NCI-H82 treated with DMSO at 0.1 percent for 48 hours (cell line): ENCODE results near the gene FBN1.

Experiments
- DNase-seq: peaks from one replicate; lab custom pipeline; 2025; ENCODE audit not compliant: unreplicated experiment; lab: John Stamatoyannopoulos, UW

FBN1 gene

GRCh38 chr15:48582452-48583247, 62.9 kb downstream of the FBN1 start:
- no peak for DNase-seq

DNA sequence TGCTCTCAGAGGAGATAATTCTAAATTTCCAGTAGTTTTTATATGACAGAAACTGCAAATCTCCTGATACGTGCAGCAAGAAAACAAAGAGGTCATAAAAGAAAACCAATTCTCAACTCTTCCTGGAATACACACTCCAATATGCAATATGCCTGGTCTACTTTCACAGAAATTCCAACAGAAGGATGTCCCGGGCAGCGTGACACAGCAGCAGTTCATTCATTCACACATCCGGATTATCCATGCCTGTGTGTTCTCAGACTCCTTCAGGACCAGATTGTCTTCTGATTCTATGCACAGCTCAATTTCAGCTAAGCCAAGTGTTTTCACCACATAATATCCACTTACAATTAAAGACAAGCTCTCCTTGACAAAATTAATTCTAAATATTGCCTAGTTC, 64.3 kb downstream of the FBN1 start:
- no peak for DNase-seq

DNA sequence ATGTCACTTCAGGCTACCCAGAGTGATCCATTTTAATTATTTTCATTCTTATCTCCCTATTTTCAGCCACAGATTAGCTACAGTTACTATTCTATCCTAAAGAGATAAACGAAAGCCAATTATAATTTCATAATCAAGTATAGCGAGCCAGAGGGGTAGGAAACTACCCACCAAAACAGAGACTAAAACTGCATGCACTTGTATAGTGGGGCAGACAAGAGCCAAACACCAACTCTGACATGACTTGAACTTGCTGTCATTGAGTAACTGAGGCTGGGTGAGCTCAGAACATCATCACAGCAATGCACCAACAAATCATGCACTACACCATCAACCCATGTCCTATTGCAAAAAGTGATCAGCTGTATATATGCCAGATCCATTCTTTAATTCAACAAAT, 64.8 kb downstream of the FBN1 start:
- DNase-seq = peak; percentile 49

GRCh38 chr15:48579945-48580671, 65.4 kb downstream of the FBN1 start:
- no peak for DNase-seq

- no peak for DNase-seq
Observed at GRCh38 chr15:48578965-48579364, 66.5 kb downstream of the FBN1 start.

GRCh38 chr15:48577469-48577868, 68.0 kb downstream of the FBN1 start:
- no peak for DNase-seq

DNA sequence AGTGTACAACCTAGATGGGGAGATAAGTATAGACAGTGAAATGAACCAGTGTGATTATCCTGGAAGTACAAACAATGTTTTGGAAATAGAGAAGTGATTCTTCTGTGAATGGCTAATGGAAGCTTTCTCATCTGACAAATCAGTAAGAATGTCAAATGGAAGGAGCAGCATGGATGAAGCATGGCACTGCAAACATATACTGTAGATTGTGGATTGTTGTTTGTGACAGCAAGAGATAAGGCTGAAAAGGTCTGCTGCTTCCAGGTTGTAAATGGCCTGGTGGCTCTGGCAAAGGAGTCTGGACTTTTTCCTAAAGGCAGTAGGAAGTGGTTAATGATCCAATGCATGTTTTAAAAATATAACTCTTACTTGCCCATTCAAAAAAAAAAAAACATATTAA, 71.3 kb downstream of the FBN1 start:
- DNase-seq = no peak

DNA sequence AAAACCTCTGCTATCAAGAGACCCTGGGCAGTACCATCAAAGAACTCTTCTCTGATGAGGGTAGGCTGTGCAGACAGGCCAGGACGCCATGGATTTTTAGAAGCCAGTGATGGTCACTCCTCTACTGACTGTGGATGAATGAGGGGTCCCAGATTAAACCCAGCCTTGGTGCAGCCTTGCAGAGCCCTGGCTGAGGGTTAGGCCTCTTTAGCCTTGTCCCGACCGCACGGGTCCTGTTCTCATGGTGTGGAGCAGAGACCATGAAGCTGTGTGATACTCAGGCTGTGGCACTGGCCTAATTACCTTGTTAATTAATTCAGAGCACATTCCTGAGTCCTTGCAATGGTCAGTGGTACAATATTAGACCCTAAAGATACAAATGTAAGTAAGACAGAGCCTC, 71.7 kb downstream of the FBN1 start:
- DNase-seq = no peak

DNA sequence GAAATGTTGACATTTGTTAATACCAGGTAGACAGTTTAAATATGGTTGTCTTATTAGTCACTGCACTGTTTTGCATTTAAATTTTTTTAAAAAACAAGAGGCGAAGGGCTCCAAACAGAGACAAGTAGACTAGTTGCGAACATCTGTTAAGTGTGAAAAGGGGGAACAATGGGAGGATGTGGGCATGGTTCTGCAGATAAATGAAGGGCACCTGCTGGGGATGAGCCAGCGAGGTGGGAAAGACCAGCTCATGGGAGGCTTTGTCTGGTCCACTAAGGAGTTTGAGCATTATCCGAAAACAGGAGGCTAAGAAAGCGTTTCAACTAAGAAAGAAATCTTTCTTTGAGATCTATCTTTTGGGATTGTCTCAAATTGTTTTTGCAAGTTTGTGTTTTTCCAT, 72.7 kb downstream of the FBN1 start:
- DNase-seq = no peak

DNA sequence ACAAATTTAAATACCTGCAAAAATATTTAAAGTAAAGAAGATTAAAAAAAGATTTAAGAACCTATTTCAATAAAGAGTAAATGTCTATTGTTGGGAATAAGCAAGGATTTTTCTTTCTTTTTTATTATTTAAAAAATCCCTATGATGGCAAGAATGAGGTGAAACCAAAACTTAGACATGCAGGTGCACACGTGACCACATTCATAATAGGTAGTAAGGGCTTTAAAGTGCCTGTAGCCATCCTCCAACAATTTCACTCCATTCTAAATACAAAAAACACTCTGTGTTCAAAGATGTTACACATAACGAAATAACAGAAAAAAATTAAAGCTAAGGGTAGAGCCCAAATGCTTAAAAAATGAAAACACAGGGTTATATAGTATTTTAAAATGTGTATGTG, 74.0 kb downstream of the FBN1 start:
- DNase-seq = no peak

- DNase-seq = no peak
Observed at GRCh38 chr15:48570822-48571221, 74.7 kb downstream of the FBN1 start.

DNA sequence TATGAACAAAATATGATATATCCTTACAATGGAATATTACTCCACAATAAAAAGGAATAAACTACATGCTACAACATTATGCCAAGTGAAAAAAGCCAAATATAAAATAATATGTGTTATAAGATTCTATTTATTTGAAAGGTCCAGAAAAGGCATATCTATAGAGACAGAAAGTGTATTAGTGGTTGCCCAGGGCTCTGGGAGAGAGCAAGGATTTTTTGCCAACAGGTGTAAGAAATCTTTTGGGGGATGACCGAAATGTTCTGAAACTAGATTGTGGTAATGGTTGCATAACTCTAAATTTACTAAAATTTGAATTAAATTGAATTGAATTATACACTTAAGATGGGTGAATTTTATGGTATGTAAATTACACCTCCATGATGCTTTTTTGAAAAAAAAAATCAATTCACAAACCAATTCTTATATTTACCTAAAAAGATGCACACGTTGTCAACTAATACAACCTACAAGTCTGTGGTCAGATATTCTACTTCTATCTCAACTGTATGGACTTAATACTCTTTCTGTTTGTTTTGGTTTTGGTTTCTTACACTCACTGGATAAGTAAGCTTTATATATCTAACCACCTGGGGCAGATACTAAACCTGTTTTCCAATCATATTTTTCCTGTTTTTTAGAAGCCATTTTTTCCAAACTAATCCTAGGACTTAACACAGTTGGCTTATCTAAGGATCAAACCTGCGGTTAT, 75.8 kb downstream of the FBN1 start:
- no peak for DNase-seq

- no peak for DNase-seq
Observed at GRCh38 chr15:48566668-48567067, 78.8 kb downstream of the FBN1 start.

DNA sequence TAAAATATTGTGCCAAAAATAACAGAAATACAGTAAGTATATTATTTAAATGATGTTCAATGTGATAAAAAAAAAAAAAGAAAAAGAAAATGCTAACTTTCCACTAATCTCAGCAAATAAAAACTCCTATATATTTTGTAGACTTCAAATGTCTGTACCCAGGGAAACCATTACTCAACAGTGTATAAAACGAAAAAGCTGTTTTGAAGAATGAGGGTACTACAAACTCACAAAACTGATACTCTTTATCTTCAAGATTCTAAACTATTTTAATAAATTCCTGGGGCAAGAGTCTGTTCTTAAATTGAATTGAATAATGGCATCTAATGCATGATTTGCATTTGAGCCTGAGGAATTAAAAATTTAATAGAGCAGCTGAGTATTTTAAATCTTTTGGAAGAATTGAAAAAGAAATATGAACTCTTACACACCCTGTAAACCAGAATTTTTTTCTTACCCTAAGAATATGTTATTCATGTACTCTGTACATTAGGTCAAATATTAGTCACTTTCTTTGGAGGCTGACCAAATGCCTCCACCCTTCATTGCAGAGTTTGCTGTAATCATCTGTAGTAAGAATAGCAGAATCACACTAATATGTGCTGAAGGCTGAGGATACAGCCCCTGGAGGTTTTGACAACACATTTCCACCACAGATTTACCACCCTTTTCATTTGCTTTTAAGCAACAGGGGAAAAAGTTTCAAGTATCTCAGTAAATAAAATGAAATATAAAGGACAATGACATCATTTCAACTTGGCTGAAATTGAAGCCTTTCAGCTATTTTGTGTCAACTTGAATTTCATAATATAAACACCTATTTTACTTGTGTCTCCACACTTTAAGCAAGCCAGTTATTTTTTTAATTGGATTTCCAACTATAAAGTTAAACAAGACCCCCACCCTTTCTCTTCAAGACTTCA, 79.7 kb downstream of the FBN1 start:
- no peak for DNase-seq

DNA sequence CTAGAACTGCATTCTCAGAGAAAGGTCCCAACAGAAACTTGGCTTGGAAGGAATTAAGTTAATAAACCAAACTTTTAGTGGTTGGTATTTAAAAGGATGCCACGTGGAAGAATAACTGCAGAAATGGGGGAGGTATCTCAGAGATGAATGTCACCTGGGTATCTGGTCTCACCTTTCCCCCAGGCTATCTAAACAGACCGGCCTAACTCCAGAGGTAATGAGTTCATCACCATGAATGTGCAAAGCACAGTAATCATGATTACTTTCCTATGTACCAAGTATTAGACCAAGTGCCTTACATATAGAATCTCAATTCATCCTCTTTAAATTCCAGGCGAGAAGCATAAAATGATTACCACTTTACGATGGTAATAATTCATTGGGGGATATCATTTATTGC, 80.8 kb downstream of the FBN1 start:
- no peak for DNase-seq

GRCh38 chr15:48563934-48564333, 81.6 kb downstream of the FBN1 start:
- DNase-seq = no peak

DNA sequence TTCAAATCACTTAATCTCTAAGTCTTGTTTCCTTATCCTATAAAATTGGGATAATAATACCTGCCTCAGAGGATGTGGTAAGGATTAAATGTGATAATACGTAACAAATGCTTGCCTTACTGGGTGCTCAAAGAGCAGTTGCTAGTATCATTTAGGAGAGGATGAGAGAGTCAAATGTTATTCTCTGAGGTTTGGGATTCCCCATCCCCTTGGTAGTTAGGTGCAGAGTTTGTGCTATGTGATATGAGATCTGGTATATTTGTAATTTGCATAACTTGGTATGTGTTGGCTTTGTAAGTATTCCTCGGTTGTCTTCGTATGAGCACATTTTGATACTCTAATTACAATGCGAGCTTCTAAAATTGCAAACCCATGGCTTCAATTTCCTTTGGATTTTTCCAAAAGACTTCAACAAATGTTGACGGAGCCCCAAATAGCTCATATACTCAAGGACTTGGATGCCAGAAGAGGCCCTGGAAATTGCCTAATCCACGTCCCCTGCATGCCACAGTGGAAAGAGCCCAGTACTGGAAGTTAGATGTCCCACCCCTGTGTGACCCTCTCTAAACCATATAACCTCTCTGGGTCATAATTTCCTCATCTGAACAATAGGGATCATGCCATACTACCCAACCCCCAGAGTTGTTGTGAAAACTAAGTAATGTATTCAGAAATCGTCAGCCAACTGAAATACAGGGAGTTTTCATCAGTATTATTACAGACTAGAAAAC, 85.0 kb downstream of the FBN1 start:
- peak; percentile 12 for DNase-seq

DNA sequence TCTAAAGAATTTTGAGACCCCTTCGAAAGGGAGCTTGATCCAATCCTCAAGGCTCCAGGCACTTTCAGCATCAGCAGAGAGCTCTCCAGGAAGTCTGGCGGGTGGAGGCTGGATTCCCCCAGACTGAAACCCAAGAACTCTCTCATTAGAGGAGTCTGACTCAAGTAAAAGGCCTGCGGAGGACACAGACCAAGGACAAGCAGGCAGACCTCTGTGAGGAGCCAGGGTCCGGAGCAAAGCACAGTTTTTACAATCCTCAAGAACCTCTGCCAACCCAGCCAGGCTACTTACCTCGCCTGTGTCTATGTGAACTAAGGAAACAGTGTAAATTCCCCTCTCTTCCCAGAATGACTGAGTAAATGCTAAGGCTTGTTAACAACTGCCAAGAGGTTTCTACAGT, 86.2 kb downstream of the FBN1 start:
- no peak for DNase-seq

- DNase-seq = no peak
Observed at GRCh38 chr15:48558226-48558625, 87.3 kb downstream of the FBN1 start.

DNA sequence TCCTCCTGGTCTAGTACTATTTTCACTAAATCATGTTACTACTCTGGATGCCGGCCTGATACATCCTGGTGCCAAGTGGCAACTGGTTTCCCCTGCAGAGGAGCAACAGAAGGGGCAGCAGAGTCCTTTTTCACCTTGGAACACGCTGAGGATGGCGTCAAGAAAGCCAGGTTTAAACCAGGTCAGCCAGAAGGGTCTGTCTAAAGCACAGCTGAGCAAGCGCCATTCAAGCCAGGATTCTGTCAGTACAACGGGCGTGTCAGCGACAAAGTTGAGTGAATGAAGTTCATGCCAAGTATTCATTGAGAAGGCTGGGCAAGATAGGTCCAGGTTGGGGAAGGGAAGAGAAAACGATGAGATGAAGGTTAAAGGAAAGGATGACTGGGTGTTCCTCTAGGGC, 88.2 kb downstream of the FBN1 start:
- DNase-seq = no peak
